GM23248 (cell line): ENCODE results near the gene DNHD1.

Experiments used
- EZH2 ChIP-seq: fragments of 200-600 bp; sonication (generic); IDR thresholded peaks from 2 replicates; pipeline ENCODE4 v1.6.1; 2018; ENCODE audit warnings: antibody characterized with exemption, mild to moderate bottlenecking; ENCODE audit not compliant: insufficient read depth, poor library complexity, severe bottlenecking
- EZH2phosphoT487 ChIP-seq: fragments of 200-600 bp; sonication (generic); IDR thresholded peaks from 2 replicates; pipeline ENCODE4 v1.6.1; 2018; ENCODE audit warnings: antibody characterized with exemption, moderate library complexity, mild to moderate bottlenecking, low read depth; ENCODE audit not compliant: insufficient read depth

DNA sequence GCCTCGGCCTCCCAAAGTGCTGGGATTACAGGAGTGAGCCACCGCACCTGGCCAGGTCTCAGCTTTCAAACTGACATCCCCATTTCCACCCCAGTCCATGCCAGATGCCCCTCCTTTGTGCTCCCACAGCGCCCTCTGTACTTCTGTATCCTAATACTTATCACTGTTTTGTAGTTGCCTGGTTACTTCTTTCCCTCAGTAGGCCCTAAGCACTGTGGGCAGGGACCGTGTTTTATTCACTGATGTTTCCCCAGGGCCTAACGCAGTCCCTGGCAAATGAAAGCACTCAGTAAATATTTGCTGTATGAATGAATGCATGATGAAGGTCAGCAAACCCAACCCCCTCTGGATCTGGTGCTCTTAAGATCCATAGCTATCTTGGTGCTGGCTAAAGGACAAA, 21.1 kb upstream of the DNHD1 start:
- no peak for TF ChIP-seq EZH2phosphoT487
- TF ChIP-seq EZH2: no peak
